Measurements from ENCODE around the gene SYMPK.
A peak's percentile ranks its signal among the peaks of the same experiment; 100 is the strongest.
"Not testable (repeated sequence)": the region's sequence is repeated elsewhere in the genome, so short reads cannot be mapped to it uniquely, and the experiment has no call there.

The SYMPK gene

DNA sequence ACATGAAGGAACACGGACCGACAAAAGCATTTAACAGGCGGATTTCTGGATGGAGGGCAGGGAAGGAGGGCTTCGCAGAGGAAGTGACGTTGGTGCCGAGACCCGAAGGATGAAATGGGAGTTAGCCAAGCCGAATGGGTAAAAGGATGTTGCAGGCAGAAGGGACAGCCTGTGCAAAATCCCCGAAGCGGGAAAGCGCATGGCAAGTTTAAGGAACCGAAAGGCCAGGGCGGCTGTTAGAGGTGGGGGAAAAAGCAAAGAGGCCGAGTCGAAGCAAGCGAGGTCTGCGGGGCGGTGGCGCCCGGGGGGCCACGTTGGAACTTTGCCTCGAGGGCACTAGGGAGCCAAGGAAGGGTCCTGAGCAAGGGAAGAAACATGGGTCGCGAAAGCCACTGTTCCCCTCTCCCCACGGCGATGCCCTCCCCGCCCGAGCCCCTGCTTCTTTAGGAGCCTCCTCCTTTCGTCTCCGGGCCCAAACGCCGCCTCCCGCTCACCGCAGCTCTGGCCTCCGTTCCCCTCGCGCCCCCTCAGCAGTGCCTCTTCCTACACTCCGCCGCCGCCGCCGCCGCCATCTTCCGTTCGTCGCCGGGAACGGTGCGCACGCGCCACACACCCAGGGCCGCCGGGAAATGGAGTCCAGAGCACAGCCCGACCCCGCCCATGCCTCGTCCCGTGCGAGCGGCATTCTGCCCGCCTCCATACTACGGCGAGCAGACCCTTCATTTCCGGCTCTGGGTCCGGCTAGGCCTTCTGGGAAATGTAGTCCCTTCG is at the start of gene SYMPK:
SYMPK (minus strand) TSS at position 584 of the 771 bp plus-strand sequence. CDS start 8,652 bp downstream, outside the sequence.
- peak; percentile 99 for DNase-seq

DNA sequence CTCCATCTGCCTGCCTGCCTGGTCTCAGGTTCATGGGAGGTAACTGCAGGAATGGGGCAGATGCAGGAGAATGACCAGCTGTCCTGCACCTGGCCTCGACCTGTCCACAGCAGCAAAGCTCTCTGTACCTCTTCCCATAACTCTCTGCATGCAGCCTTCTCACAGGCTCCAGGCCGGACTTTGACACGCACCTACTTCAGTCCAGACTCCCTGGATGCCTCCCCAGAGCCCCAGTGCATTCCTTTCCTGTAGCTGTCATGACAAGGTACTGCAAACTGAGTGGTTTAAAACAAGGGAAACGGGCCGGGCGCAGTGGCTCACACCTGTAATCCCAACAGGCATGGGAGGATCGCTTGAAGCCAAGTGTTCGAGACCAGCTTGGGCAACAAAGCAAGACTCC is 48.3 kb upstream of the SYMPK start:
- DNase-seq, result no peak

DNA sequence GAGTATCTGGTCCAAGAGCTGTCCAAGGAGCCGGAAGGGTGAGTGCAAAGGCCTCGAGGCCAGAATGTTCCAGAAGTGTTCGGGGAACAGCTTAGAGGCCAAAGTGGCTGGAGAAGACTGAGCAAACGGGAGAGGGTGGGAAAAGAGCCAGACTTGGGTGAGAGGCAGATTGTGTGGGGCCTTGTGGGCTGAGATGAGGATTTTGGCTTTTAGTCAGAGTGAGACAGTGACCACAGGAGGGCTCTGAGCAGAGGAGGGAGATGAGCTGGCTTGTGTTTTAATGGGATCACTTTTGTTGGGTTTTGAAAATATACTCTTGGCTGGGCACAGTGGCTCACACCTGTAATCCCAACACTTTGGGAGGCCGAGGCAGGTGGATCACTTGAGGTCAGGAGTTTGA is 46.0 kb upstream of the SYMPK start:
- DNase-seq, result no peak

DNA sequence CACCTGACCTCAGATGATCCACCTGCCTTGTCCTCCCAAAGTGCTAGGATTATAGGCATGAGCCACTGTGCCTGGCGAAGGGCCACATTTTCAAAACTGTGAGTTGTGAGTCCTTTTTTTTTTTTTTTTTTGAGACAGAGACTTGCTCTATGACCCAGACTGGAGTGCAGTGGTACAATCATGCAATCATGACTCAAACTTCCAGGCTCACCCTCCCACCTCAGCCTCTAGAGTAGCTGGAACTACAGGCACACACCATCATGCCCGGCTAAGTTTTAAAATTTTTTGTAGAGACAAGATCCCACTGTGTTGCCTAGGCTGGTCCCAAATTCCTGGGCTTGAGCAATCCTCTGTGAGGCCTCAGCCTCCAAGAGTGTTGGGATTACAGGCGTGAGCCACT is 43.3 kb upstream of the SYMPK start:
- no peak for DNase-seq

DNA sequence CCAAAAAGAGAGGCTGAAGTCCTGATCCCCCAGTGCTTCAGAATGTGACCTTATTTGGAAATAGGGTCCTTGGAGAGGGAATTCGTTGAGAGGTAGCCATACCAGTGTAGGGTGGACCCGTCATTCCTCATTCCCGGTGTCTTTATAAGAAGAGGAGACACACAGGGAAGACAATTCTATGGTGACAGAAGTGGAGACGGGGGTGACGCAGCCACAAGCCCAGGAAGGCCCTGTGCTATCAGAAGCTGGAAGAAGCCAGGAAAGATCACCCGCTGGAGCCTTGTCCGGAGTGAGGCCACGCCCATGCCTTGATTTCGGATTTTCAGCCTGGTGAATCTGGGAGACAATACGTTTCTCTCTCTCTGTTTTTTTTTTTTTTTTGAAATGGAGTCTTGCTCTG is 42.1 kb upstream of the SYMPK start:
- DNase-seq, result no peak

DNA sequence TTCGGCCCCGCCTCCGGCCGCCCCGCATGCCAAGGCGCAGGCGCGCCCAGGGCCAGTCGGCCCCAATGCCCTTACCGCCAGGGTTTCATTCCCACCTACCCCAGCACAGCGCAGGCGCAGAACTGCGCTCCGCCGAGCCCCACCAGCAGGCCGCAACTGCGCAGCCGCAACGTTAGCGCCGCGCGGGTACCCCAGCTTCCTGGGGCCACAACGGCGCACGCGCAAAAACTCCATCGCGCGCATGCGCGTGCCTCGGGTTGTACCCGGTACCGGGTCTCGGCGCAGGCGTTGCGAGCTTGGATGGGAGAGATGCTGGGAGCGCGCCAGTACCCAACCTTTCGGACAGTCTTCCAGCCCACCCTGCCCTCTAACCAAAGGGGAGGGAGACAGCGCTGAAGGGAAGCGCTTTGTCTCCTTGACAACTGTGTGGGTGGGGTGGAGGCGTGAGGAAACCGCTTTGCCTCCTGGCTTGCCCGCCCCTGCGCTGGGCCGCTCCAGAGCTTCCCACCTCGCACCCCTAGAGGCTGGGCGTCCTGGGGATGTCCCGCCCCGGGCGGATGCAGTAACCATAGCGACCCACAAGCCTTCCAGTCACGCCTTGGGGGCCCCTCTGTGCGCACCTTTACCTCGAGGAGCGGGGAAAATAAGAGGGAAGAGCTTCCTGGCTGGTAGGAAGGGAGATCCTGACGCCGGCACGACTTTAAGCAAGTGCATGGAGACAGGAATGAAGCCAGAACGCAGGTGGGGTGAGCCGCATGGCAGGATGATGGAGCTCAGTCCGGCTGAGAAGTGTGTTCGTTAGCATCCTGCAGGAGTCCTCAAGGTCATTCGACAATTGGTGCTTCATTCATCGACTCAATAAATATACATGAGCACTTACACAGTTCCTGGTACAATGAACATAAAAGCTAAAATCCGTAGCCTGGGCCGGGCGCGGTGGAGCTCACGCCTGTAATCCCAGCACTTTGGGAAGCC is 40.0 kb upstream of the SYMPK start:
- DNase-seq, result peak; percentile 100

DNA sequence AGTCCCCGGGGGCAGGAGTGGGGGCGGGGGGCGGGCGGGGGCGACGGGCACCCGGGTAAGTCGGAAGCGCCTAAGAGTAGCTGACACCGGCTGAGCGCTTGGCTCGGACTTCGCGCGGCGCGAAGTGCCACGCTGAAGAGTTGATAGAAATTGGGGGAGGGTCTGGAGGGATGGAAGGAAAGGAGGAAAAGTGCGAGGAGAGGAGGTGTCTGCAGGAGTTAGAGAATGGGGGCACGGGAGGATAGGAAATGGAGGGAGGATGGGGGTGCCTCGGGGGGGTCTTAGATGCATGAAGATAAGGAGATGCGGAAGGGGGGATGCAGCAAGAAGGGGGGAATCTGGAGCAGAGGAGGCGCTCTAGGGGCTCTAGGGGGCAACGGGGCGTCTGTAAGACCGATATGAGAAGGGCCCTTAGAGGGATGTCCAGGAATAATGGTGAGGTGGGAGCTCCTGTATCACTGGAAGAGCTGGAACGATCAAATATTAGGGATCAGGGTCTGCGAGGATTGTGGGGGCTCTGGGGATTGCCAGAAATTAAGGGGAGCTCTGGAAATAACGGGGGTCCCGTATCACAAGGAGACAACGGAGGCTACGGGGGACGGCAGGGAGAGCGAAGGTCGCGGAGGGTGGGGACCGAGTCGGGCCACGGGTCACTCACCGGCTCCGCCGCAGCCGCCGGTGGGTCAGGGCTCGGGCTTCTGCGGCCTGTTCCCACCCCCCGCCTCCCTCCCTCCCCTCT is 39.1 kb upstream of the SYMPK start, which contains the start of gene MYPOP:
MYPOP (minus strand) TSS at position 702 of the 739 bp plus-strand sequence. CDS start 840 bp downstream, outside the sequence.
- peak; percentile 68 for DNase-seq

DNA sequence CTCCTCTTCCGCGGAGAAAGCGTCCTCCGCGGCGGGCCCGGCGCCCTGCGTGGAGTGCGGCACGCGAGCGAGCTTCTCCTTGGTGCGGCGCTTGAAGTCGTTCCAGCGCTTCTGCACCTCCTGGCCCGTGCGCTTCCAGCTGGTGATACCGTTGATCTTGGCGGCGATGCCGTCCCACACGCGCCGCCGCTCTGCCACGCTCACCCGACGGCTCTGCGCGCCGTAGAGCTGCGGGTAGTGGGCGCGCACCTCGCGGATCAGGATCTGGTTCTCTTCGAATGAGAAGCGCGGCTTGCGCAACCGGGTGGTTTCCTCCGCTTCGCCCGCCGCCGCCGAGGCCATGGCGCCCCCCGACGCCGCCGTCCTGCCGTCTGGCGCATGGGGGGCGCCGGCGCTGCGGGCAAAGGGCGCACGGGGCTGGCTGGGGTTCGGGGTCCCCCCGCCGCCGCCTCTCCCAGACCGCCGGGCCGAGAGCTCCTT is 38.5 kb upstream of the SYMPK start:
- peak; percentile 42 for DNase-seq

DNA sequence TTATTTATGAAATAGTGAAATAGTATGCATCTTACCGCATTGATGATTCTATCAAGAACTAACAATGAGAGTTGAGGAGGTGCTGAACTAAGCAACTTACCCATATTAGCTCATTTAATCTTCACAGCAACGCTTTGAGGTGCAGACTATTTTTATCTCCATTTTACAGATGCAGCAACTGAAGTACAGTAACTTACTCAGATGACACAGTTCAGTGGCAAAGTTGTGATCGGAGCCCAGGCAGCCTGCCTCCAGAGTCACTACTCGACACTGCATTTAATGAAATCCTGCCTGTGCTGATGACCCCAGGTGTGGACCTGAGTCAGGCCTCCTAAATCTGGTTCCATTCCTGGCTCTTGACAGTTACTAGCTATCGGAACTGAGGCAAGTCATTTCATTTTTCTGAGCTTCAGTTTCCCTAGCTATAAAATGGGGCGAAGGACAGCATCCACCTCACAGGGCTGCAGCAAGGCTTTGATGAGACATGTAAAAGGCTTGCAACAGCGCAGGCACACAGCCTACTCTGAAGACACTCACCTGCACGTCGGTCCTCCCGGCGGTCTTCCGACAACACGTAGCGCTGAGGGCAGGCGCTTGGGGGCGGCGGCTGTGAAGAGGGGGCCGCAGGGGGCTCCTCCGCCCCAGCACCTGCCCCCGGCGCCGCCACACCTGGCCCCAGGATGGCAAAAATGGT is 37.9 kb upstream of the SYMPK start:
- DNase-seq, result peak; percentile 12

DNA sequence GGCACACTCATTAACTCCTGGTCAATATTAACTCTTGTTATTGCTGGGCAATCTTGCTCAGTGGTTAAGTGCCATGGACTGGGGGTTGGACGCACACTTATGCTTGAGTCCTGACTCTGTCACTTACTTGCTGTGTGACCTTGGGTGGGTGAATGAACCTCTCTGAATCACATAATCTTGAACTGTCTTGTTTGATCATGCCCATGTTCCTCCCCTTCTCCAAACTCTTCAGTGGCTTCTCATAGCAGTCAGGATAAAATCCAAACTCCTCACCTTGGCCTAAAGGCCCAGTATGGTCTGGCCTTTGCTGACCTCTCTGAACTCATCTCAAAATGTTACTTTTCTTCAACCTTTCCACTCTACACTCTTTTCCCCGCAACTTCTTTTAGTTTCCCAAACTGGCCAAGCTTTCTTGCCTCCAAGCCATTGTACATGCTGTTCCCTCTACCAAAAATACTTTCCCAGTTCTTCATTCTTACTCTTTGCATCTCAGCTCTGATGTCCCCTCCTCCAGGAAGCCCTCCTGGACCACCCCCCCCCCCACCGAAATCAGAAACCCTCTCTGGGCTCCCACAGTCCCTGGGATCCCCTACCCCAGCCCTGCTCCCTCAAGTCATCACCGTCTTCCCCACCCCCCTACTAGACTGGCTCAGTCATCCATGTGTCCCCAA is 37.1 kb upstream of the SYMPK start:
- DNase-seq, result no peak

DNA sequence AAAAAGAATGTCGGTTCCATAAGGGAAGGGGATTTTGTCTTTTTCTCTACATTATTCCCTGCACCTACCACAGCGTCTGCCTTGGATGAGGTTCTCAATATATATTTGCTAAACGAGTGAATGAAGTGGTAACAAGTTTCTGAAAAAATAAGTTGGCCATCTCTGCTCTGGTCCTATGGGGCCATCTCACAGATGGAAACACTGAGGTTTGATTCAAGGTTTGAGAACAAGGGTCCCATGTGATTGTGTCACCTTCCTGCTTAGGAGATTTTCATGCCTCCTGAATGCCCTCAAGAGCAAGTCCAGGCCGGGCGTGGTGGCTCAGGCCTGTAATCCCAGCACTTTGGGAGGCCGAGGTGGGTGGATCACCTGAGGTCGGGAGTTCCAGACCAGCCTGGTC is 36.3 kb upstream of the SYMPK start:
- DNase-seq, result no peak

DNA sequence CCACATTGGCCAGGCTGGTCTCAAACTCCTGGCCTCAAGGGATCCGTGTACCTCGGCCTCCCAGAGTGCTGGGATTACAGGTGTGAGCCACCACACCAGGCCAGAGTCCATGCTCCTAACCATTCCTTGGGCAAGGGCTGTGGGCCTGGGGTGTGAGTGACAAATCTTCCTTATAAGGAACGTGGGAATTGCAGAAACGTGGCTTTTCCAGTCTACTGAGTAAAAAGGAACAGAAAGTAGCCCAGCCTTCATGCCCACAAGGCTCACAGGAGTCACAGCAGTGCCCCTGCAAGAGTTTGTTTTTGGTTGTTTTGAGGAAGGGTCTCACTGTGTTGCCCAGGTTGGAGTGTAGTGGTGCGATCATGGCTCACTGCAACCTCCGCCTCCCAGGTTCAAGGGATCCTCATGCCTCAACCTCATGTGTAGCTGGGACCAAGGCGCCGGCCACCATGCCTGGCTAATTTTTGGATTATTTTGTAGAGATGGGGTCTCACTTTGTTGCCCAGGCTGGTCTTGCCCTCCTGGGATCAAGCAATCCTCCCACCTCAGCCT is 34.4 kb upstream of the SYMPK start:
- no peak for DNase-seq

DNA sequence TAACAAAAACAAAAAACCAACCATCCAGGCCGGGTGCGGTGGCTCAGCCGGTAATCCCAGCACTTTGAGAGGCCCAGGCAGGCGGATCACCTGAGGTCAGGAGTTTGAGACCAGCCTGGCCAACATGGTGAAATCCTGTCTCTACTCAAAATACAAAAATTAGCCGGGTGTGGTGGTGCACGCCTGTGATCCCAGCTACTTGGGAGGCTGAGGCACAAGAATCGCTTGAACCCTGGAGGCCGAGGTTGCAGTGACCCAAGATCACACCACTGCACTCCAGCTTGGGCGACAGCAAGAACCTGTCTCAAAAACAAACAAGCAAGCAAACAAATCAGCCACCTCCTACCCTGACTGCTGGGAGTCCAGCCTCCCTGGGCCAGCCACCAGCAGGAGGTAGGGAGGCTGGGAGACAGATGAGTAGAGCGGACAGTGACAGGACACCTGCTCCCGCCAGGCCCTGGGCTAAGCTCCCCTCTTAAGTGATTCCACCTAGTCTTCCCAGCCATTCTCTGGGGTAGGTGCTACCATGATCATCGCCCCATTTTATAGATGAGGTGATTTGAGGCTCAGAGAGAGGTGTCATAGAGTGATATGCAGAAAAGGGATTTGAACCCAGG is 33.1 kb upstream of the SYMPK start:
- DNase-seq, result not testable (repeated sequence)

DNA sequence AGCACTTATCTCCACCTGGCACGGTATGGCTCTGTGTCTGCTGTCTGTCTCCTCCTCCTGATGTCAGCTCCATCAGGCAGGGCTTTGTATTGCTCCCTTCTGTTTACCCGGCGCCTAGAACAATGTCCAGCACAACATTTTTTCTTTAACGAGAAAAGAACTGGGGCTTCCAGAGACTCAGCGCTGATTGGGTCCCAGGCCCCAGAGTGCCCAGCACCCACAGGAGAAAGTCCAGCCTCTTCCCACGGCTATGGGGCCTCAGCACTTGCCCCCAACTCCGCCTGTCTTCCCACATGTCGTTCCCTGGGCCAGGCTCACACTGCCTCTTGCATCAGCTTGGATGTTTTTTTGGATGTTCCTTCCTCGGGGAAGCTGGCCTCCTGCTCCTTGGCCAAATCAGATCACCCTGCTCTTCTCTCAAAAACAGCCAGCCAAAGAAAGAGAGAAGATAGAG is 32.6 kb upstream of the SYMPK start:
- DNase-seq, result no peak

DNA sequence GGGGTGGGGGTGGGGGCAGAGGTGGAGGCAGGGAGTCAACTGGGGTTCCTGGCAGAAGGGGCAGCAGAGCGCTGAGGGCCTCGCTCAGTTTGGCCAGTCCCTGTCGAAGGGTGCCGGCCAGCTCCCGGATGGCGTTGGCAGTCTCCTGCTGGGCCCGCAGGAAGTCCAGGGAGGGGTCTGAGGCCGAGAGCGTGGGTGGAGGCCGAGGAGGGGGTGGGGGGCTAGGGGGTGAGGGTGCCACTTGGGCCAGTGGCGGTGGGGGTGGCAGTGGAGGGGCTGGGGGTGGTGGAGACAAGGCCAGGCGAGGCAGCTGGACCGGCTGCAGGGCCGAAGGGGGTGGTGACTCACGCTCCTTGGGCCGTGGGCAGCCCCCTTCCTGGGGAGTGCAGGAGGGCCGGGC is 27.9 kb upstream of the SYMPK start:
- no peak for DNase-seq

DNA sequence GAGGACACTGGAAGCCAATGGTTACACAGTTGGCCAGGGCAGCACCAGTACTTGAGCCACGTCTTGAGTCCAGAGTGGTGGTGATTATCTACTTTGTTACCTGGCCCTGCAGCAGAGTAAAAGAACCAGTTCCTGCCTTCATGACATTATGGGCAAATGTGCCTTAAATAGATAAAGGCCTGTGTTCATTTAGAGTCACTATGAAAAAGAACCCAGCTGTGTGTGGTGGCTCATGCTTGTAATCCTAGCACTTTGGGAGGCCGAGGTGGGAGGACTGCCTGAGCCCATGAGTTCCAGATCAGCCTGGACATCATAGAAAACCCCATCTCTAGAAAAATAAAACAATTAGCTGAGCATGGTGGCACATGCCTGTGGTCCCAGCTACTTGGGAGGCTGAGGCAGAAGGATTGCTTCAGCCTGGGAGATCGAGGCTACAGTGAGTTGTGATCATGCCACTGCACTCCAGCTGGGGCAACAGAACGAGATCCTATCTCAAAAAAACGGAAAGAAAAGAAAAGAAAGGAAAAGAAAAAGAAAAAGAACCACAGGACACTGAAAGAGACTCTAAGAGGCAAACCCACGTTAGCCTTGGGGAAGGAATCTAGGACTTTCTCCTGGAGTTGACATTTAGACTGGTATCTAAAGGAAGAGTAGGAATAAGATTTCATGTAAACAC is 26.4 kb upstream of the SYMPK start:
- no peak for DNase-seq

DNA sequence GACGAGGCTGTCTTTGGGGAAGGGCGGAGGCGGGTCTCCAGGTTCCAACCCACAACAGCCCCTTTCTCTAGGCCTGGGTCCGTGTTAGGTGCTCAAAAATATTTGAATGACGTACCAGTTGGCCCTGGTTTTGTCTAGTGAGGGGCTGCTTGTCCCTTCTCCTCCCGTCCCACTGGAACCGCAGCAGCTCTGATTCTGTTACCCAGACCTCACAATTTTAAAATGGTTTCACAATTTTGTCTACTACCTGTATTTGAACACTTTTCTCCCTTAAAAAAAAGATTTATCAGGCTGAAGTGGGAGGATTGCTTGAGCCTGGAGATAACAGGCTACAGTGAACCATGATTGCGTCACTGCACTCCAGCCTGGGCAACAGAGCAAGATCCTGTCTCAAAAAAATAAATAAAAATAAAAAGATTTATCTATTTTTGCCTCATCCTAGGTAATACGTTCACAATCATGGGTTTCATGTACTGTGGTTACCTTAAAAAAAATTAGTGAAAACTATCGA is 24.3 kb upstream of the SYMPK start:
- DNase-seq, result no peak

DNA sequence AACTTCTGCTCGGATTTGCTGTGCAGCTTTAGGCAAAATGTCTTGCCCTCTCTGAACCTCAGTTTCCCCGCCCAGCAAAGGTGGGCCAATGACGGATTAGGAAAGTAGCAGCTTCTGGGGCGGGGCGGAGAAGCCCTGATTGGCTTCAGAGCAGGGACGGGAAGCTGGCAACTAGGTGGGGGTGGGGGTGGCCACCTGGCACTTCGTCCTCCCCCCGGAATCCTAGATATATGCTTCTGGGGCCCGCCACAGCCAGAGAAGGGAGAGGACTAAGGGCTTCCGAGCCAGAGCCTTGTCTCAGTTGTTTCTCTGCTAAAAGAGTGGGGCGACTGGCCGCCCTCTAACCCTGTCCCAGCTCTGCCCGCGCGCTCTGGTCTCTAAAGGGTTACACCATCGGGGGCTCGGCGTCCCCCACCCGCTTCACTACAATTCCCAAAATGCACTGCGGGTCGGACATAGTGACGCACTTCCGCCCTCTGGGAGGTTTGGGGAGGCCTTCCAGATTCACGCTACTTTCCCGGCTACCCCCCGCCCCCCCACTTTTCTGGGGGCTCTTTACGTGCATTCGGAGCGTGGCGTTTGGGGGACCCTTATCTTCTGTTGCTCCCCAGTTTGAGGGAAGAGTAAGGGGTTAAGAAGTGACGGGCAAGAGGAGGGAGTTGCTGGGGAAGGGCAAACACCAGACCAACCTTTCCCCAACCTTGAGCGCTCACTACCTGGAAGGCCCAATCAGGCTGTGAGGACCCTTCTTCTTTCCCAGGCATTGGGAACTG is 23.7 kb upstream of the SYMPK start:
- DNase-seq, result peak; percentile 99

Data from eye (tissue), 1 donor.